ENCODE measurements around the gene SNAP47.

- no peak for TF ChIP-seq CTCF (IDR thresholded peaks at IDR 0.05; ENCODE audit: low read length)
- no peak for TF ChIP-seq EZH2 (IDR thresholded peaks at IDR 0.05; ENCODE audit: borderline replicate concordance, low read length)
Measured at GRCh38 chr1:227786673-227787512, 51.7 kb downstream of the SNAP47 start.

All from OCI-LY1 (cell line).